Hematopoietic multipotent progenitor cell treated with erythropoietin and hydrocortisone succinate and interleukin-3 and kit ligand, for 15 days (in vitro differentiated cells): ENCODE data around the gene SEC14L1.
A peak's percentile ranks its signal among the peaks of the same experiment; 100 is the strongest.
"Not testable (repeated sequence)": the region's sequence is repeated elsewhere in the genome, so short reads cannot be mapped to it uniquely, and the experiment has no call there.

Source experiments
- DNase-seq: peaks from one replicate; pipeline ENCODE4 v3.0.0-alpha.2; 2015; ENCODE audit warnings: low spot score

SEC14L1 gene

DNA sequence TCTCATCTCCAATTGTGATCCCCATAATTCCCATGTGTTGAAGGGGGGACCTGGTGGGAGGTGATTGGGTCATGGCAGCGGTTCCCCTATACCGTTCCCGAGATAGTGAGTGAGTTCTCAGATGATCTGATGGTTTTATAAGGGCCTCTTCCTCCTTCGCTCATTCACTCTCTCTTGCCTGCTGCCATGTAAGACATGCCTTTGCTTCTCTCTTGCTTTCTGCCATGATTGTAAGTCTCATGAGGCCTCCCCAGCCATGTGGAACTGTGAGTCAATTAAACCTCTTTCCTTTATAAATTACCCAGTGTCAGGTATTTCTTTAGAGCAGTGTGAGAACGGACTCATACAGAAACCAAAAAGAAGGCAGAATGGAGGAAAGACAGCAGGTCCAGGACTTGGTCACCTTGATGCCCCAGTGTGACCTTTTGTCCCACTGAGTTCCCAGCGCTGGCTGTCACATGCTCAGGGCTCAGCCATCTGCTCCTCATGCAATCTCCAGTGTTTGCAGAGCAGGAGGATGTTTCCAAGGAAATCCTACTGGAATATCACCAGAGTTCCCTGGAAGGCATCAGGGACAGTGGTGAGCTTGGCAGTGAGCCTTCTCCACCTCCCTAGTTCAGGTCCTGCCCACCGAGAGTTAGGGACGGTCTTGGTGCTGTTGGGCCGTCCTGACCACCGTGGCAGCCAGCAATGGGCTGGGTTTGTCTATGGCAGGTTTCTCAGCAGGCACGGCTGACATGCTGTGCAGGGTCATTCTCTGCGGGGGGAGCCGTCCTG, 96.7 kb downstream of the SEC14L1 start:
- no peak for DNase-seq

DNA sequence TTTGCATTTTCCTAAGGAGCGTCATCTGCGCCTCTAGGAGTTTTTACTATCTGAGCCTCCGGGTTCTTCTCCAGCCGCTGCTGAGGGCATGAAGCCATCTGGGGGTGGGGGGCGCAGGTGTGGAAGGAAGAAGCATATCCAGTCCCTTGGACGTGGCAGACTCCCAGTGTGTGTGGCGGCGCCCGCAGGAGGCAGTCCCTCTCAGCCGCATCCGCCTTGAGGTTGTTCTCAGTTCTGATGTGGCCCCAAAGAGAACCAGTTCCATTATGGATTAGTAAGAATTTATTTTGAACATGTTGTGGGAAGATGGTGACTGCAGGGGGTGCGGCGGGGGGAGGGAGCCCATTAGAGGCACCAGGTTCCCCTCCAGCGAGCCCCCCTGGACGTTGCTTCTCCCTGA, 100.2 kb downstream of the SEC14L1 start:
- no peak for DNase-seq

DNA sequence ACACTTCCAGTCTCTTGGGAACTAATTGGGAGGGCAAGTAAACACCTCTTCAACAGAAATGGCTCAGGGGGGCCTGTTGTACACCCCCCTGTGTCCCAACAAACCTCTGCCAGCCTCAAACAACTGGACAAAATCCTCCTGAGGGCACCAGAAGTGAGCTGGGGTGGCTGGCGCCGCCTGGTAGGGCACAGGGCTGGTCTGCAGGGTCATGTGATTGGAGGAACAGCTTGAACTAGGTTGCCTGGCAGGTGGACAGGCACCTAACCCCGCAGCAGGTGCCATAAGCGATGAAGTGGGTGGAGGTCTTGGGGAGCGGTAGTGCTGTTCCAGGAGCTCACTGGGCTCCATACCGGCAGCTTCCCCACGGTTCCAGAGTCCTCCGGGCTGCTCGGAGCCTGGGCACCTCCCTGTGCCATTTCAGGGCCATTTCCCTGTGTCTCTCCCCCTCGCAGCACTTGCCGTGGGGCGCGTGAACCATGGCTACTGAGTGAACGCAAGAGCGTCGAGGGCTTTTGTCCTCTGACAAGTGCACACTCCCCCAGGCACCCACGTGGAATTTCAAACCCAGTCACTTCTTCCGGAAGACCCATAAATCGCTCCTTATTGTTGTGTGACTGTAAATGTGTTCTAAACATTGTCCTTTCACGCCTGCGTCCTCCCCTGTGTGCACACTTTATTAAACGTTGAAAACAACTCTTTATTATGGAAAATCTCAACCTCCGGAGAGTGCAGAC, 101.5 kb downstream of the SEC14L1 start:
- peak; percentile 20 for DNase-seq

DNA sequence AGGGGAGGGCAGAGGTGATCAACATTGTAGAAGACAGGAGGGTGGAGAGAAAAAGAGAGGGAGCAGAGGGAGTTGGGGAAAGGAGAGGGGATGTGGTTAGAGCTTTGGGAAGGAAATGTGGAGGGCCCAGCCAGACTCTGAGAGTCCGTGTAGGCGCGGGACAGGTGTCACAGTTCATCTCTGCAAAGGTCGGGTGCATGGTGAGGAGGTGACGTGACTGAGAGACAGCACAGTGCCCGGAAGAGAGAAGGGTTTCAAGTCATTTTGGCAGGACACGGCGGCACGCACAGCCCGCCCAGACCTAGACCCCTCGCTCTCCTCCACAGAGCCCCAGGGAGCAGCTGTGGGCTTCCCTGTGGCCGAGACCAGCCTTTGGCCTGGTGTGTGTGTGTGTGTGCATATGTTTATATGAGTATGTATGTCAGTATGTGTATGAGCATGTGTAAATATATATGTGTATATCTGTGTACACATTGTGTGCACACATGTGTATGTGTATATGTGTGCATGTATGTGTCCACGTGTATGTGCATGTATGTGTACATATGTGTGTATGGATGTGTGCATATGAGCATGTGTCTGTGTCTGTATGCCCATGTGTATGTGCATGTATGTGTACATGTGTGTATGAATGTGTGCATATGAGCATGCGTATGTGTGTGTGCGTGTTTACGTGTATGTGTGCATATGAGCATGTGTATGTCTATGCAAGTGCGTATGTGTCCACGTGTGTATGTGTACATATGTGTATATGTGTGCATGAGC, 104.6 kb downstream of the SEC14L1 start:
- no peak for DNase-seq

DNA sequence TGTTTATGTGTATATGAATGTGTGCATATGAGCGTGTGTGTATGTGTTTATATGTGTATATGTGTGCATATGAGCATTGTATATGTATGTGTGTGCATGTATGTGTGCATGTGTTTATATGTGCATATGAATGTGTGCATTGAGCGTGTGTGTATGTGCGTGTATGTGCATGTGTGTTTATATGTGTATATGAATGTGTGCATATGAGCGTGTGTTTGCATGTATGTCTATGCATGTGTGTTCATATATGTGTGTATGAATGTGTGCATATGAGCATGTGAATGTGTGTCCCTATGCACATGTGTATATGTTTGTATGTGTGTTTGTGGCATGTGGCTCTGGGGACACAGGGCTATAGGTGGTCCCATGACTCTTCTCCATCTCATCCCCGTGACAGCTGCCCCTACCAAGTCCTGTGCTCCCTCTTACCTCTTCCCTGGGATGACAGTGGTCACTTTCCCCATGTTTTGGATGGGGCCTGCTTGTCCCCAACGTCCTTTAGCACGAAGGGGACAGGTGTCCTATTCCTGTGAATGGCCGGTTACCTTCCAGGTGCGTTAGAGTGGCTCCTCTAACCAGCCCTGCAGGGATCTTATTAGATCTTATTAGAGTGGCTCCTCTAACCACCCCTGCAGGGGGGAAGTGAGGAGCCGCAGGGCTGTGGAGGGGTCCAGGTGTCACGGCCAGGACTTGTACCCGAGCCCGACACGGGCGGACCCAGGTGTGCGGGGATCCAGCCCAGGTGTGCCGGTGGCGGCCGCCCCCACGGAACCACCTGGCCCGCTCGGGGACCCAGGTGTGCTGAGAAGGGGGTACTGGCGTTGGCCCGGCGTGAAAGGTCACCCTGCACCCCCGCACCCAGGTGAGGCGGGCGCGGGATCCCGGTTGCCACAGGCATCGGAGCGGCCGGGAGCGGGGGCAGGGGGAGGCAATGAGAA, 105.6 kb downstream of the SEC14L1 start:
- DNase-seq, result no peak

DNA sequence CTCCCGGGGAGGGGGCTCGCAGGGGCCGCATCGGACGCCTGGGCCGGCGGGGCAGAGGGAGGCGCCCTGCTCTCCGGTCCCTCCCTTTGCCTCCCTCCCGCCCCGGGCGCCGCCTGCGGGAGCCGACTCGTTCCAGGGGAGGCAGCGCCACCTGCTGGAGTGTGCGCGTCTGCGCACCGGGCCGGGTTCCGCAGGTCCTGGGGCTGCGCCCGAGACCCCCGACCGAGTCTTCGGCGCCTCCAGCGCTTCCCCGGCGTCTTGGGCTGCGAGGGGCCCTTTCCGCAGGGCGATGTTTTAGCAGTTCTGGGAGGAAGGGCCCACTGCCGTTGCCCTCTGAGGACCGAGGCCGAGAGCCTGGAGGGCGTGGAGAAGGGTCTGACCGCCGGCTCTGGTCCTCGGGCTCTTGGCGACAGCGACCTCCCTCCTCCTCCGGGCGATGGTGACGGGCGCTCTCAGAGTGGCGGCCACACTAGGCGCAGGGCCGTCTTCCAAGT, 106.3 kb downstream of the SEC14L1 start:
- peak; percentile 82 for DNase-seq

DNA sequence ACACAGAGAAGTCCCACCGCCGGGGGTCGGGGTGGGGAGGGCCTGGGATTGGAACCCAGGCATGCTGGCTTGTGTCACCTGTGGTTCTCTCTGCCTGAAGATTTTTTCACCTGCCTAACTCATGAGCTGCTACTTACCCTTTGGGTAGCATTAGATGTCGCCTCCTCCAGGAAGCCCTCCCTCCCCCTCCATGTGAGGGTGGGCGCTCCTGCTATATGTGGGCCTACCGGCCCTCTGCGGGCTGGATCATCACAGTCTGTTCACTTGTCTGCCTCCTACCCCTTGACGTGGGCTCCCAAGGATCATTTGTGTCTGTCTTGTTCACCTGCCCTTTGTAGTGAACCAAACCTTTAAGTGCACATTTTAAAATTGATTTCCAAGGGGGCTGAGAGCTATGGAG, 106.8 kb downstream of the SEC14L1 start:
- no peak for DNase-seq

DNA sequence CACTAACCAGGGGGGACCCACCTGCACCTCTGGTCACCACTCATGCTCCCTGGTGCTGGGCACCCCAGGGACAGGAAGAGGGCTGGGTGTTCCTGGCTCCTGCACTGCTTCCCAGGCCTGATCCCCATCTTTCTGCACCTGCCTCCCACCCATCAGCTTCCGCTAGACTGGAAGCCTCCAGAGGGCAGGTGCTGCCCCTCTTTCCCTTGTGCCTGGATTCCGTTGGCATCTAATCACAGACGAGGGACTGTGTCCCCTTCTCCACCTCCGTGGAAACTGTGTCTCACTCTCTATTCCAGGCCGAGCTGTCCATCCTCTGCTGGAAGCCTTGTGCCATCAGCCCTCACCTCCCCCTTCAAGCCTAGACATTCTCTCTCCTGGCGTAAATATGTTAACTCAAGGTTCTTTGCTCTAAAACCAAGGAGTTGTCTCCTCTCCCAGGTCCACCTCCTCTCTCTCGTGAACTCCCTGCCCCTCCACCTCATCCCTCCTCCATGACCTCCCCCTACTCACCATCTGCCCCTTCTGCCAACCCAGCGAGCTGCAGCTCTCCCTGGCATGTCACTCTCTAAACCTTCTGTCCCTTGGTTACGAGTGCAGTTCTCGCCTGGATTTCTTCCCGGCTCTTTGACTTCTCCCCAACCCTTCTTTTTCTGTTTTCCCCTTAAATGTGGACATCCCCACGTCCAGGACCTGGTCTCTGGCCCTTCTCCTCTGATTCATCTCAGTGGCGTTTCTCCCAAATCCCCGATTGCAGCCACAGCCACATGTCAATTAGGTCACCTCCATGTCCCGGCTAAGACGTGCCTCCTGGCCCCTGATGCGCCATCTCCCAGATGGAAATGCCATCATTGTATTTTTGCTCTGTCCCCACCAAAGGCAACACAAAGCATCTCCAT, 107.7 kb downstream of the SEC14L1 start:
- DNase-seq, result no peak

DNA sequence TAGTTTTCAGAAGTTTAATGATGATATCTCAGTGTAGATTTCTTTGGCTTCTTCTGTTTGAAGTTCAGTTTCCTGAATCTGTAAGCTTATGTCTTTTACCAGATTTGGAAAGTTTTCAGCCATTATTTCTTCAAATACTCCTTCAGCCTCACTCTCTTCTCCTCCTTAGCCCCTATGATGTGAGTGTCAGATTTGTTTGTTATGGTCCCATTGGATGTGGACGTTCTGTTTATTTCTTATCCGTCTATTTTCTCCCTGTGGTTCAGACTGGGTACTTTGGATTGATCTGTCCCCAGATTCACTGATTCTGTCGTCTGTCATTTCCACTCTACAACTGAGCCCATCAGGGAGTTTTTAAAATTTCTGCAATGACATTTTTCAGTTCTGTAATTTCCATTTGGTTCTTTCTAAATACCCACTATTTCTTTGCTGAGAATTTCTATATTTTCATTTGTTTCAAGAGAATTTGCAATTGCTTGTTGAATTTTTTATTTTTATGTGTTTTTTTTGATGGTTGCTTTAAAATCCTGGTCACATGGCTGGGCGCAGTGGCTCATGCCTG, 110.9 kb downstream of the SEC14L1 start:
- no peak for DNase-seq

DNA sequence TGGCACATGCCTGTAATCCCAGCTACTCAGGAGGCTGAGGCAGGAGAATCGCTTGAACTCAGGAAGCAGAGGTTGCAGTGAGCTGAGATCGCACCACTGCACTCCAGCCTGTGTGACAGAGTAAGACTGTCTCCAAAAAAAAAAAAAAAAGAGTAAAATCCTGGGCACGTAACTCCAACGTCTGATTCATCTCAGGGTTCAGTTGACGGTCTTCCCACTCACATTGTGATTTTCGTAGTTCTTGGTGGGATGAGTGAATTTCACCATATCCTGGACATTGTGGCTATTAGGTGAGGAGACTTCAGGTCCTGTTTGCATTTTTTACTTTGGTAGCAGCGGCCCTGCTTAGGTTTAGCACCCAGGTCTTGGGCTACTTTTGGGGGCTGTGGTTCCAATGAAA, 111.5 kb downstream of the SEC14L1 start:
- DNase-seq, result not testable (repeated sequence)

DNA sequence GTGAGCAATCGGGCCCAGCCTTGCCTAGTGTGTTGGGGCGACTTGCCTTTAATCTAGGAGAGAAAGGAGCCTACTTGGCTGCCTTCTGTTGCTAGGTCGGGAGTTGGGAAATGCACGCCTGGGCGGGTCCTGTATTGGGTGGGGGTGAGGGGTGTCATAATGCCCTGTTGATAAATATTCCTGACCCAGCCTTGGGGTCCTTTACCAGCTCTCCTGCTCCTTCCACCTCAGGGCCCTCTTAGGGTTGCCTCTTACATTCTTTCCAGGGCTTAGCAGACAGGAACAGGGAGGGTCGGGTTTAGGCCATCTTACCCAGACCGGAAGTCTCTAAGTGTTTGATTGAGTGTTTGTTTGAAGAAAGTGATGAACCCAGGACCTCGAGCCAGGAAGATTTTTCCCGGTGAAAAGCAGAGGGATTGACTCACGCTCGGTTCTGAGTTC, 112.9 kb downstream of the SEC14L1 start:
- no peak for DNase-seq

DNA sequence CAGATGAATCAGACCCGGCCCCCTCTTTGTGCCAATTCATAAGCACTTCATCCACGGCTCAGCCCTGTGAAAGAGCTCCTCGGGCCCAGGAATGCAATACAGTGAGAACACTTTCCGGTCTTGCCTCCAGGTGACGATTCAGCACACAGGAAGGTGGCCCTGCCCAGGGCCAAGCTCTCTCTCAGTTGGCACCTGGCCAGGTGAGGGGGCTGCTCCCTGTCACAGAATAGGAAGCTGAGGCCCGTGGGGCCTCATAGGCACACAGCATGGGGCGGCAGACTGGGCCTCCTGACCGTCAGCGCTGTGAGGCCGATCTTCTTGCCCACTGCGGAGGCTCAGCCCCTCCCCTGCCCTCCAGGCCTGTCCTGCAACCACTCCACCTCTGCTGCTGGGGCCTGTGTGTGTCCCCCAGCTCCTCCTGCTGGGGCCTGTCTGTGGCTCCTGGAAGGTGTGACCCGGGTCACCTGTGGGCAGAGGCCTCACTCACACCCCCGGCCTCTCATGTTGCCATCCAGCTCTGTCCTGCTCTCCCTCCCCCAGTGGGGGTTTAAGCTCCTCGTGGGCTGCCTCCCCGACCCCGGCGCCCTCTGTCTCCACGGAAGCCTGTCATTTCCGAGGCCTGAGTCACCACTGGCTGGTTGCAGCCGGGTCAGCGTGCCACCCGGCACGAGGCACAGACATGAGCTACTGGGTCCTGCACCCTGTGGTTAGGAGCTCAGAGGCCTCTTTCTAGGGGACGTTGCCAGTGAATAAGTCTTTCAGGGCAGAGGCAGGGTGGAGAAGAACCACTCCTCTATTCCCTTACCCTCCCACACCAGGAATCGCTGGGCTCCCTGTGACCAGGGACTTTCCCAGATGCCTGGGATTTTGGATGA, 114.4 kb downstream of the SEC14L1 start:
- DNase-seq, result no peak

DNA sequence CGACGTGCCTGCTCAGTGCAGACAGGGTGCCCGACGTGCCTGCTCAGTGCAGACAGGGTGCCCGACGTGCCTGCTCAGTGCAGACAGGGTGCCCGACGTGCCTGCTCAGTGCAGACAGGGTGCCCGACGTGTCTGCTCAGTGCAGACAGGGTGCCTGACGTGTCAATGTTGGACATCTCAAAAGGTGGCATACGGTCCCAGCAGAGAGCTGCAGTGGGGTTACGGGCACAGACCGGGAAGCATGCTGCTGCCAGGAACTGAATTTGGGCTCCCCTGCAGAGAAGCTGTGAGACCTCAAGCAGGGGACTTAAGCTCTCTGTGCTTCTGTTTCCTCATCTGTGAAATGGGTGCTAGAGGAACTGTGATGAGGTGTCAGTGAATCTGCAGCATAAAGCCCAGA, 115.2 kb downstream of the SEC14L1 start:
- not testable (repeated sequence) for DNase-seq

DNA sequence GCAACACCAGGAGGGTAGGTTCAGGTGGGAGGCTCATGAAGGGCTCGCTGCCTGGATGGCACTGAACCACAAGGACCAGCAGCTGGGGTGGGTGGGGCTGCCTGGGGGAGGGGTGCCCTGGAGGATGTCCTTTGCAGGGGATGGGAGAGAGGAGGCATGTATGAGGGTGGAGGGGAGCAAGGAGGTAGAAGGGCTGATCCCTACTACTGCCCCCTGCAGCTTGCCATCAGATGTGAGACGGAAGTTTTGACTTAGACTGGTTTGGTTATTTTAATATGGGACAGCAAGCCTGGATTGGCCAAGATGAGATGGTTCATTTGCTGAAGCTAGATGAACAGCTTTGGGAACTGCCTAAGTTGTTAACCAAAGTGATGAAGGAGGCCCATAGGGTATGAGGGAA, 115.9 kb downstream of the SEC14L1 start:
- DNase-seq, result no peak

DNA sequence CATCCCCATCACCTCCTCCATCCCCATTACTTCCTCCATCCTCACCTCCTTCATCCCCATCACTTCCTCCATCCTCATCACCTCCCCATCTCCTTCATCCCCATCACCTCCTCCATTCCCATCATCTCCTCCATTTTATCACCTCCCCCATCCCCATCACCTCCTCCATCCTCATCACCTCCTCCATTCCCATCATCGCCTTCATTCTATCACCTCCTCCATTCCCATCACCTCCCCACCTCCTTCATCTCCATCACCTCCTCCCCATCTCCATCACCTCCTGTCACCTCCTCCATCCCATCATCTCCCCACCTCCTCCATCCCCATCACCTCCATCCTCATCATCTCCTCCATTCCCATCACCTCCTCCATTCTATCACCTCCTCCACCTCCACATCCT, 116.4 kb downstream of the SEC14L1 start:
- no peak for DNase-seq

DNA sequence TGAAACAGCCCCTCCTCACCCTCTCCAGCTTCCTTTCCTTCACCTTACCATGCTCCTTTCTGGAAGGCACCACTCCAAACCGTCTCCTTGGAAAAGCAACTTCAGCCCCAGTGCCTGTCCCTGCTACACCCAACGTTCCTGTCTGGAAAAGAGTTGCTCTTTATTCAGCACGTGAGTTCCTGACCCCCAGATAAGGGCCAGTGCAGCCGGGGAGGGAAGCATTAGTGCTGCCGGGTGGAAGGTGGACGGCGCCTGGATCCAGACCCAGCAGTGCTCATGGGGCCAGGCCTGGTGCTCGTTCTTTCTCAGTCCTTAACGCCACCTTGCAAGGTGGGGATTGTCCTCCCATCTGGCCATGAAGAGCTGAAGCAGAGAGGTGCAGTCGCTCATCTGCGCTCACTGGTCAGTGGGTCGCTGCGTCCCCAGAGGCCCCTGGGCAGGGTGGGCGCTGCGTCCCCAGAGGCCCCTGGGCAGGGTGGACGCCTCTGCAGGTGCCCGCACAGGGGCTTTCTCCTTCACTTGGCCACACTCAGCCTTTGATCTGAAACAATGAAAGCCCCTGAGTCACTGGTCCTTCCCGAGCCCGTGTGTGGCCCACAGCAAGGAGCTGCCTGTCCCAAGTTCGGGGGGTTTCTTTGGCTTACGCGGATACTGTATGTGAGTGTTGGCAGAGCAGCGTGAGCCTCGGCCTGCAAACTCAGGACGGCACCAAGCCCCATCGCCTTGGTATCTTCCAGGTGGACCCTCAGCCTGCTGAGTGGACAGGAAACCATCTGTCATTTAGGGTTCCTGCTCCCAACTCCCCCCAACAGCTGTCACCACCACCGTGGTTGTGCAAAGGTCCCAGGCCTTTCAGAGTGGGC, 117.1 kb downstream of the SEC14L1 start:
- DNase-seq, result no peak

DNA sequence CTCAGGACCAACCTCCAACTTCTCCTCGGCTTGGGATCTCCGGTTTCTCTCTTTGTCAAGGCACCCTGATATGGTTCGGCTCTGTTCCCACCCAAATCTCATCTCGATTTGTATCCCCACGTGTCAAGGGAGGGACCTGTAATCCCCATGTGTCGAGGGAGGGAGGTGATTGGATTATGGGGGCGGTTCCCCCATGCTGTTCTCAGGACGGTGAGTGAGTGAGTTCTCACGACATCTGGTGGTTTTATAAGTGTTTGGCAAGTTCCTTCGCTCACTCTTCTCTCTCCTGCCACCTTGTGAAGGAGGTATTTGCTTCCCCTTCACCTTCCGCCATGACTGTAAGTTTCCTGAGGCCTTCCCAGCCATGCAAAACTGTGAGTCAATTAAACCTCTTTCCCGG, 117.9 kb downstream of the SEC14L1 start:
- no peak for DNase-seq

DNA sequence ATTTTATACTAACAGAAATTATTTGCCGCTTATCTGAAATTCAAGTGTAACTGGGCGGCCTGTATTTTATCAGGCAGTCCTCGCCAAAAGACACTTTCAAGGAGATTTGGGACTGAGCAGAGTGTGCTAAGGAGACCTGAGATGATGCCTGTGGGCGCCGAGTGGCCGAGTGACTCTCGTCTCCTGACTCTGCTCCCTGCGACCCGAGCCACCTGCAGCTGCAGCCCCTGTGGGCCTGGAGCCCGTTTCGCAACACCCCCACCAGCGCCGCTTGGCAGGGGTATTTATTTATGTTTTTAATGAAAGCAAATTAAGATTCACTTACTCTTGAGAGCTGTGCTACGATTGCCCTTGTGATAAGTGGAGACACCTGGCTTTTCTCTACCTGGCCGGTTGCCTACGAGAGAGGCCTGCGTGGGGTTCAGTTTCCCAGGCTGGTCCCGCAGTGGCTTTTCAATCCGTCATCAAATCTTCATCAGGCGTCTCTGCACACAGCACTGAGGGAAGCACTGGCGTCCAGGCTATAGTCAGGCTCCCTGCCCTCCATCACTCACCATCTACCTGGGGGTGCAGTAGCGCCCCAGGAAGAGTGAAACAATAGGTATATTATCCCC, 124.0 kb downstream of the SEC14L1 start:
- no peak for DNase-seq
